Measurements from ENCODE around the gene AMMECR1L. TPM values are rescaled to one million over a fixed set of nuclear protein-coding genes. Genes with fewer than 3 reads are reported as not detected.

The AMMECR1L gene
- total and polyA plus RNA-seq, 2 donors: 6.7 to 12.0 TPM

Other genes with a start within 250 kb of the AMMECR1L start
- gene GPR17, start 239.8 kb downstream of the AMMECR1L start, total RNA-seq: under 0.01 TPM
- gene GPR17, start 239.8 kb downstream of the AMMECR1L start, polyA plus RNA-seq: 0.07 TPM
- gene LIMS2, start 210.4 kb downstream of the AMMECR1L start, total RNA-seq: 8.7 TPM
- 45.1 TPM for gene LIMS2, start 210.4 kb downstream of the AMMECR1L start, polyA plus RNA-seq
- gene SFT2D3, start 184.5 kb downstream of the AMMECR1L start, total RNA-seq: 7.3 TPM
- 8.8 TPM for gene SFT2D3, start 184.5 kb downstream of the AMMECR1L start, polyA plus RNA-seq
- 39.0 TPM for gene WDR33, start 74.8 kb downstream of the AMMECR1L start, total RNA-seq
- 26.4 TPM for gene WDR33, start 74.8 kb downstream of the AMMECR1L start, polyA plus RNA-seq
- gene POLR2D, start 27.8 kb downstream of the AMMECR1L start, total RNA-seq: 23.5 TPM
- gene POLR2D, start 27.8 kb downstream of the AMMECR1L start, polyA plus RNA-seq: 17.2 TPM
- gene SAP130, start 142.1 kb upstream of the AMMECR1L start, total RNA-seq: 4.5 TPM
- 9.3 TPM for gene SAP130, start 142.1 kb upstream of the AMMECR1L start, polyA plus RNA-seq
- 35.0 TPM for gene UGGT1, start 205.2 kb upstream of the AMMECR1L start, total RNA-seq
- gene UGGT1, start 205.2 kb upstream of the AMMECR1L start, polyA plus RNA-seq: 10.4 TPM